Fibroblast of lung (primary cell): ENCODE results near the gene PRELID2.

Experiments used
- EZH2 ChIP-seq: IDR thresholded peaks from 2 replicates; pipeline ENCODE4 v1.5.1; 2012; ENCODE audit warnings: low read length, control low read depth, mild to moderate bottlenecking; ENCODE audit errors: missing control alignments
- TF ChIP-seq, protein P1 (sequence below), 2 donors: IDR thresholded peaks in 1 of 2; conservative IDR thresholded peaks in 1 of 2; 1 replicate in 1 of 2; 2 replicates in 1 of 2; pipeline ENCODE4 v1.5.1; 2011 to 2012; ENCODE audit warnings: low read length in 2 of 2, control low read depth in 1 of 2, inconsistent platforms in 1 of 2, low read depth in 1 of 2, mild to moderate bottlenecking in 1 of 2

DNA sequence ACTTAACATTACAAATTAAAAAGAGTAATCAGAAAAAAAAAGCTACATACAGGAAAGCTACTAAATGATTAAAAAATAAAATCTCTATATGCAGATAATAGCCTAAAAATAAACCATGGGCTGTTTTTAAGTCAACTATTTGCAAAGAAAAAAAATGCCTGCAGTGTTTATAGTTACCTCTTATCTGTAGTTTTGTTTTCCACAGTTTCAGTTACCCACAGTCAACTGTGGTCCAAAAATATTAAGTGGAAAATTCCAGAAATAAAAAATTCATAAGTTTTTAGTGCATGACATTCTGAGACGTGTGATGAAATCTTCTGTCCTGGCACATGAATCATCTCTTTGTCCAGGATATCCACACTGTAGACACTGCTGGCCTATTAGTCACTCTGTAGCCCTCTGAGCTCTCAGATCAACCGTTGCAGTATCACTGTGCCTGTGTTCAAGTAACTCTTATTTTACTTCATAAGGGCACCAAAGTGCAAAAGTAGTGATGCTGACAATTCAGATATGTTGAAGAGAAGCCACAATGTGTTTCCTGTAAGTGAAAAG lies 59.2 kb downstream of the PRELID2 start:
- no peak for TF ChIP-seq EZH2
- TF ChIP-seq, protein P1, sequence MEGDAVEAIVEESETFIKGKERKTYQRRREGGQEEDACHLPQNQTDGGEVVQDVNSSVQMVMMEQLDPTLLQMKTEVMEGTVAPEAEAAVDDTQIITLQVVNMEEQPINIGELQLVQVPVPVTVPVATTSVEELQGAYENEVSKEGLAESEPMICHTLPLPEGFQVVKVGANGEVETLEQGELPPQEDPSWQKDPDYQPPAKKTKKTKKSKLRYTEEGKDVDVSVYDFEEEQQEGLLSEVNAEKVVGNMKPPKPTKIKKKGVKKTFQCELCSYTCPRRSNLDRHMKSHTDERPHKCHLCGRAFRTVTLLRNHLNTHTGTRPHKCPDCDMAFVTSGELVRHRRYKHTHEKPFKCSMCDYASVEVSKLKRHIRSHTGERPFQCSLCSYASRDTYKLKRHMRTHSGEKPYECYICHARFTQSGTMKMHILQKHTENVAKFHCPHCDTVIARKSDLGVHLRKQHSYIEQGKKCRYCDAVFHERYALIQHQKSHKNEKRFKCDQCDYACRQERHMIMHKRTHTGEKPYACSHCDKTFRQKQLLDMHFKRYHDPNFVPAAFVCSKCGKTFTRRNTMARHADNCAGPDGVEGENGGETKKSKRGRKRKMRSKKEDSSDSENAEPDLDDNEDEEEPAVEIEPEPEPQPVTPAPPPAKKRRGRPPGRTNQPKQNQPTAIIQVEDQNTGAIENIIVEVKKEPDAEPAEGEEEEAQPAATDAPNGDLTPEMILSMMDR (conservative IDR thresholded peaks at IDR 0.05 in 1 of 2, IDR thresholded peaks at IDR 0.05 in 1 of 2; ENCODE audit: low read depth in 1 of 2, low read length in 2 of 2) = no peak
